Breast epithelium (tissue), 4 donors: ENCODE measurements around the gene ERO1B. TPM values are rescaled to one million over a fixed set of nuclear protein-coding genes. Genes with fewer than 3 reads are reported as not detected.

ENCODE experiments used
- DNase-seq, 2 donors: peaks; one replicate each; pipeline ENCODE4 v3.0.0-alpha.2; 2019; ENCODE audit warnings: low spot score in 2 of 2
- H3K27ac ChIP-seq, 2 donors: fragments of 200-600 bp; sonication (generic) in 1 of 2; one replicate each; pipeline ENCODE4 v1.5.1; 2016 to 2019; ENCODE audit warnings: mild to moderate bottlenecking in 1 of 2
- H3K27me3 ChIP-seq, 2 donors: fragments of 200-600 bp; sonication (generic) in 1 of 2; one replicate each; pipeline versions ENCODE4 v1.5.1 to v1.6.0; 2017 to 2019; ENCODE audit warnings: control low read depth in 1 of 2, mild to moderate bottlenecking in 1 of 2
- H3K36me3 ChIP-seq: fragments of 200-600 bp; one replicate; pipeline ENCODE4 v1.5.1; 2019
- H3K4me1 ChIP-seq, 2 donors: fragments of 200-600 bp; sonication (generic); one replicate each; pipeline ENCODE4 v1.5.1; 2016 to 2019; ENCODE audit warnings: control low read depth in 1 of 2
- H3K4me3 ChIP-seq, 3 donors: fragments of 200-600 bp; sonication (generic); 1 replicate in 2 of 3; 2 replicates in 1 of 3; pipeline ENCODE4 v1.5.1; 2016 to 2019; ENCODE audit warnings: mild to moderate bottlenecking in 3 of 3, moderate library complexity in 2 of 3
- H3K9me3 ChIP-seq, 2 donors: fragments of 200-600 bp; sonication (generic) in 1 of 2; one replicate each; pipeline ENCODE4 v1.5.1; 2016 to 2019; ENCODE audit warnings: control low read depth in 1 of 2
- POLR2A ChIP-seq: fragments of 450-650 bp; IDR thresholded peaks from one replicate; pipeline ENCODE4 v1.6.1; 2016; ENCODE audit warnings: antibody characterized with exemption, mild to moderate bottlenecking, moderate library complexity
- POLR2AphosphoS5 ChIP-seq, 3 donors: sonication (generic); formaldehyde crosslinking; IDR thresholded peaks; one replicate each; pipeline ENCODE4 v1.6.1; 2017; ENCODE audit warnings: antibody characterized with exemption in 3 of 3
- intact Hi-C: fragments of 100-400 bp; cut with DNase I; formaldehyde crosslinking; loops from one replicate; pipeline ENCODE4 v1.15.1; 2023; ENCODE audit warnings: low total_unique reads
- total RNA-seq, 3 donors: library from RNA; depleted of rRNA; stranded (reverse); fragments of >200 nt; gene quantifications; one replicate each; pipeline ENCODE4 v1.1.0, GENCODE V29; 2016
- TF ChIP-seq, protein P1 (sequence below), 3 donors: fragments of 450-650 bp; IDR thresholded peaks; one replicate each; pipeline ENCODE4 v1.5.1; 2016 to 2017; ENCODE audit warnings: antibody characterized with exemption in 3 of 3, mild to moderate bottlenecking in 3 of 3, moderate library complexity in 3 of 3

Gene ERO1B
- total RNA-seq, 3 donors from 2014 or later: 9.0 to 23.1 (median 17.0) TPM

DNA sequence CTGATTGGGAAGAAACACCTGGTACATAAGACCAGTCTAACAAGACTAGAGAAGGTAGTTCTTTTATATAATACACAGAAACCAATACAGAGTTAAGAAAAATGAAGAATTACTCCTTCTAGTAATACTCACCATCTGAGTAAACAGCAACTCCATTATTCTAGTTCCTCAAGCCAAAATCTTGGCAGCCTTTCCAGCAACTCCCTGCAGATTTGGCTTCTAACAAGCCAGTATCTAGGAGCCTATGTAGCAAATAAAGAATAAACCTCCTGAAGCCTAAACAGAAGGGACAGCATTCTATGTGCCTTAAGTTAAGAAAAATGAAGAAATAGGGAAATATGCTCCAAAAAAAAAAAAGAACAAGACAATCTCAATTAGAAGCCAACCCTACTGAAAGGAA lies 24.5 kb downstream of the ERO1B start:
- intact Hi-C loops: no loop called here
- Histone ChIP-seq H3K4me1 (no peaks in the 10 kb centered on the region), H3K36me3 (peaks cover 3% of the 10 kb centered on the region), H3K27me3 (no peaks in the 10 kb centered on the region), H3K4me3 (no peak overlapping the region), H3K9me3 (peaks cover 20 to 35% of the 10 kb centered on the region in 2 donors), H3K27ac (no peak overlapping the region)
- TF ChIP-seq POLR2A (no peak), POLR2AphosphoS5 (IDR thresholded peaks at IDR 0.05) (no peak)
- TF ChIP-seq, protein P1, sequence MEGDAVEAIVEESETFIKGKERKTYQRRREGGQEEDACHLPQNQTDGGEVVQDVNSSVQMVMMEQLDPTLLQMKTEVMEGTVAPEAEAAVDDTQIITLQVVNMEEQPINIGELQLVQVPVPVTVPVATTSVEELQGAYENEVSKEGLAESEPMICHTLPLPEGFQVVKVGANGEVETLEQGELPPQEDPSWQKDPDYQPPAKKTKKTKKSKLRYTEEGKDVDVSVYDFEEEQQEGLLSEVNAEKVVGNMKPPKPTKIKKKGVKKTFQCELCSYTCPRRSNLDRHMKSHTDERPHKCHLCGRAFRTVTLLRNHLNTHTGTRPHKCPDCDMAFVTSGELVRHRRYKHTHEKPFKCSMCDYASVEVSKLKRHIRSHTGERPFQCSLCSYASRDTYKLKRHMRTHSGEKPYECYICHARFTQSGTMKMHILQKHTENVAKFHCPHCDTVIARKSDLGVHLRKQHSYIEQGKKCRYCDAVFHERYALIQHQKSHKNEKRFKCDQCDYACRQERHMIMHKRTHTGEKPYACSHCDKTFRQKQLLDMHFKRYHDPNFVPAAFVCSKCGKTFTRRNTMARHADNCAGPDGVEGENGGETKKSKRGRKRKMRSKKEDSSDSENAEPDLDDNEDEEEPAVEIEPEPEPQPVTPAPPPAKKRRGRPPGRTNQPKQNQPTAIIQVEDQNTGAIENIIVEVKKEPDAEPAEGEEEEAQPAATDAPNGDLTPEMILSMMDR (IDR thresholded peaks at IDR 0.05): no peak
- no peak for DNase-seq

DNA sequence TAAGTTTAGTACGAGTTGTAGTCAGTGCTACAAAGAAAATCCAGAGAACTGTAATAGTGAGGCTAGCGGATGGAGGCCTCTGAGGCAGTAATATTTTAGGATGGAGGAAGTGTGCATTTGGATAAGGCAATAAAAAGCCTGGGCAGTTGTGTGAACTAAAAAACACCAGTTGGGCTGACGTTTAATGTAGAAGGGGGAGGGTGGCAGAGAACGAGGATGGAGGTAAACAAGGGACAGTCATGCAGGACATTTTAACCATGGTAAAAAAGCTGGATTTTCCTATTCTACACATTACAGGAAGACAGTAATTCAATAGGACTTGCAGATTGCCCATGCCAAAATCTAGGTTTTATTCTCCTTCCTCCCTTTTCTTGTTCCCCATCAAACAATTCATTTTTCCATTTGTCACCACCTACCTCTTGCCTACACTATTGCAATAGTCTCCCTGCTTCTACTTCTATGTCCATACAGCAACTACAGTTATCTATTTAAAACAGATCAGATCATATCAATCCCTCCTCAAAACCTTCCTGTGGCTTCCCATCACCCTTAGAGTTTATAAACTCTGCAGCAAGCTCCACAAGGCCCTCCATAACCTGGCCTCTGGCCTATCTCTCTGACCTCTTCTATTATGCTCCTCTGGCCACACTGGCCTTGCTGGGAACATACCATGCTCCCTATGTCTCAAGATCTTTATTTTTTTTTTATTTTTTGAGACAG lies 27.7 kb downstream of the ERO1B start:
- H3K9me3 ChIP-seq: peaks cover 12 to 16% of the 10 kb centered on the region in 2 donors
- H3K27me3 ChIP-seq: no peaks in the 10 kb centered on the region
- DNase-seq: no peak
- no peak overlapping the region for H3K27ac ChIP-seq
- no peaks in the 10 kb centered on the region for H3K4me1 ChIP-seq
- no peak overlapping the region for H3K4me3 ChIP-seq
- H3K36me3 ChIP-seq: no peaks in the 10 kb centered on the region
- intact Hi-C loops: no loop called here
- no peak for TF ChIP-seq POLR2A
- TF ChIP-seq, protein P1 (IDR thresholded peaks at IDR 0.05): no peak
- TF ChIP-seq POLR2AphosphoS5 (IDR thresholded peaks at IDR 0.05): no peak

DNA sequence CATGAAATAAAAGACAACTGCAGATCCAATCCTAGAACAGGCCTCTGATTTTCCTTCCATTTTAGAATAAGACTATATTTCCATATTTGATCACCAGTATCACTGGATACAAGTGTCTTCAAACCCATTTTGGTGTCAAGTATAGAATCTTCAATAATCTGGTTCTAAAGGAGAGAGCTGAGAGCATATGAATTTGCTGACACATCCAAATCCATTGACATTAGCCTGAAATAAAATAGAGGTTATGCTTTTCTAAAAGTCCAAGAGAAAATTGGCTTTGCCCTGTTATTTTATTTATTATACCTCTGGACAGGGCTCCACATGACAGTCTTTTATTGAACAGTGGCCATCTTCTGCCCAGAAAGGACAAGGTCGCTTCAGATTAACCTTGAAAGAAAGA lies 28.6 kb downstream of the ERO1B start:
- TF ChIP-seq POLR2A (no peak), POLR2AphosphoS5 (IDR thresholded peaks at IDR 0.05) (no peak)
- TF ChIP-seq, protein P1 (IDR thresholded peaks at IDR 0.05): no peak
- Histone ChIP-seq H3K4me3 (no peak overlapping the region), H3K36me3 (no peaks in the 10 kb centered on the region), H3K4me1 (no peaks in the 10 kb centered on the region), H3K27me3 (no peaks in the 10 kb centered on the region), H3K27ac (no peak overlapping the region), H3K9me3 (peaks cover 6 to 7% of the 10 kb centered on the region in 2 donors)
- intact Hi-C loops: no loop called here
- DNase-seq: no peak

DNA sequence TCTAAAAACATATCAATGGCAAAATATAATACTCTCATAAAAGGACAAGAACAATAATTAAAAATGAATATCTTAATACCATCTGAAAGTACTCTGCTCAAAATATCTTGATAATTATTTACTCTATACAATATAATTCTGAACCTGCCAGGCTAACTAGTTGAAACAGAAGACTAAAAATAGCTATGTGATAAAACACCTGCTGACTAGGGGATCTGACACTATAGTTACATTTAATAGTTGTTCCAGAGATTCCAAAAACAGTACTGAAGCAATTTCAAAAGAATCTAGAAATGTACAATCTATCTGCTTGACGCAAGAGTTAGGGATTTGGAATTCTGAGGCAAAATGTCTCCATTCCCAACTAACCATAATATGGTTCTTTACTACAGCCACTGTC lies 30.2 kb downstream of the ERO1B start:
- H3K27ac ChIP-seq: no peak overlapping the region
- no peaks in the 10 kb centered on the region for H3K27me3 ChIP-seq
- no peaks in the 10 kb centered on the region for H3K36me3 ChIP-seq
- no peaks in the 10 kb centered on the region for H3K9me3 ChIP-seq
- TF ChIP-seq, protein P1 (IDR thresholded peaks at IDR 0.05): no peak
- intact Hi-C loops: no loop called here
- no peak overlapping the region for H3K4me3 ChIP-seq
- no peak for DNase-seq
- no peaks in the 10 kb centered on the region for H3K4me1 ChIP-seq

DNA sequence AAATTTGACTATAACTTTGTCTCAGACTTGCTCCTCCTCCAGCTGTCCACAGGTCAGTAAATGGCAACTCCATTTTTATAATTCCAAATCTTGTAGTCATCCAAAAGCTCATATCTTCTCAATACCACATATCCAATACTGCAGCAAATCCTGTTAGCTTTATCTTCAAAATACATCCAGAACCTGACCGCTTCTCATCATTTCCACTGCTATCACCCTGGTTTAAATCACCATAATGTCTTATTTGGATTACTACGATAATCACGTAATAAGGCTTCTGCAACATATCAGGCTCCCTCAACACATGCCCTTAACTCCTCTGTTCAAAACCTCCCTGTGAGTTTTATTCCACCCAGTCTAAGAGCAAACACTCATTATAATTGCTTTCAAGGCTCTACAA lies 34.5 kb downstream of the ERO1B start:
- no peaks in the 10 kb centered on the region for H3K9me3 ChIP-seq
- no peak overlapping the region for H3K4me3 ChIP-seq
- no peaks in the 10 kb centered on the region for H3K36me3 ChIP-seq
- no peak for DNase-seq
- no peaks in the 10 kb centered on the region for H3K4me1 ChIP-seq
- intact Hi-C loops: no loop called here
- no peak overlapping the region for H3K27ac ChIP-seq
- no peaks in the 10 kb centered on the region for H3K27me3 ChIP-seq
- TF ChIP-seq, protein P1 (IDR thresholded peaks at IDR 0.05): no peak
- no peak for TF ChIP-seq POLR2AphosphoS5 (IDR thresholded peaks at IDR 0.05)
- no peak for TF ChIP-seq POLR2A
